HepG2 (cell line): ENCODE data around the gene PSMC3IP. TPM values are rescaled to one million over a fixed set of nuclear protein-coding genes. Genes with fewer than 3 reads are reported as not detected.
A peak's percentile ranks its signal among the peaks of the same experiment; 100 is the strongest.

ENCODE experiments used
- ATF5 ChIP-seq: sonication (generic); formaldehyde crosslinking; IDR thresholded peaks from 2 replicates; pipeline ENCODE4 v1.4.0; 2020; ENCODE audit warnings: mild to moderate bottlenecking, low read depth, missing genetic modification reagents
- GATAD2A ChIP-seq: IDR thresholded peaks from 2 replicates; pipeline ENCODE4 v1.6.1; 2016
- HCFC1 ChIP-seq: fragments of 150-350 bp; IDR thresholded peaks from 2 replicates; pipeline ENCODE4 v1.6.1; 2014; ENCODE audit warnings: low read depth, low read length
- KLF13 ChIP-seq: sonication (generic); formaldehyde crosslinking; IDR thresholded peaks from 2 replicates; pipeline ENCODE4 v1.4.0; 2020; ENCODE audit warnings: mild to moderate bottlenecking, missing genetic modification reagents
- NR2F1 ChIP-seq, 2 experiments: fragments of 450-650 bp in 1 of 2; formaldehyde crosslinking in 1 of 2; IDR thresholded peaks; 2 replicates each; pipeline versions ENCODE4 v1.5.0 to v1.6.1; 2016 to 2020; ENCODE audit warnings: mild to moderate bottlenecking in 1 of 2, missing compliant biosample characterization in 1 of 2, missing genetic modification reagents in 1 of 2, moderate library complexity in 1 of 2
- POLR2A ChIP-seq, 2 experiments: IDR thresholded peaks; 2 replicates each; pipeline ENCODE4 v1.6.1; 2011; ENCODE audit warnings: low read depth in 2 of 2, low read length in 2 of 2, mild to moderate bottlenecking in 1 of 2, moderate library complexity in 1 of 2; ENCODE audit not compliant: insufficient read depth in 1 of 2
- RBM39 ChIP-seq: fragments of 200-400 bp; formaldehyde crosslinking; IDR thresholded peaks from one replicate; pipeline ENCODE4 v1.6.1; 2018; ENCODE audit warnings: antibody characterized with exemption, mild to moderate bottlenecking, low read depth, low read length; ENCODE audit not compliant: poor library complexity, severe bottlenecking
- THRA ChIP-seq: sonication (generic); formaldehyde crosslinking; IDR thresholded peaks from 2 replicates; pipeline ENCODE4 v1.4.0; 2020; ENCODE audit warnings: missing genetic modification reagents, borderline replicate concordance
- ZBTB2 ChIP-seq: sonication (generic); formaldehyde crosslinking; IDR thresholded peaks from 2 replicates; pipeline ENCODE4 v1.8.0; 2022; ENCODE audit warnings: low read depth, missing genetic modification reagents
- ZBTB38 ChIP-seq: sonication (generic); formaldehyde crosslinking; IDR thresholded peaks from 2 replicates; pipeline ENCODE4 v1.5.1; 2020; ENCODE audit warnings: mild to moderate bottlenecking, missing genetic modification reagents
- ZNF12 ChIP-seq: sonication (generic); formaldehyde crosslinking; IDR thresholded peaks from 2 replicates; pipeline ENCODE4 v1.5.0; 2020; ENCODE audit warnings: missing genetic modification reagents
- ZNF124 ChIP-seq: sonication (generic); formaldehyde crosslinking; IDR thresholded peaks from 2 replicates; pipeline ENCODE4 v1.4.0; 2020; ENCODE audit warnings: missing genetic modification reagents
- ZNF20 ChIP-seq: sonication (generic); formaldehyde crosslinking; IDR thresholded peaks from 2 replicates; pipeline ENCODE4 v1.4.0; 2020; ENCODE audit warnings: mild to moderate bottlenecking, moderate library complexity, missing genetic modification reagents
- ZNF235 ChIP-seq: sonication (generic); formaldehyde crosslinking; IDR thresholded peaks from 2 replicates; pipeline ENCODE4 v1.8.1; 2023; ENCODE audit warnings: mild to moderate bottlenecking, missing genetic modification reagents, borderline replicate concordance
- ZNF350 ChIP-seq: sonication (generic); formaldehyde crosslinking; IDR thresholded peaks from 2 replicates; pipeline ENCODE4 v1.4.0; 2020; ENCODE audit warnings: mild to moderate bottlenecking, low read depth, missing genetic modification reagents, borderline replicate concordance
- ZNF639 ChIP-seq: conservative IDR thresholded peaks from 2 replicates; pipeline ENCODE4 v1.6.1; 2018; ENCODE audit warnings: missing genetic modification reagents
- ZNF646 ChIP-seq: sonication (generic); formaldehyde crosslinking; IDR thresholded peaks from 2 replicates; pipeline ENCODE4 v1.9.0; 2021; ENCODE audit warnings: mild to moderate bottlenecking, missing genetic modification reagents
- ZNF773 ChIP-seq: sonication (generic); formaldehyde crosslinking; IDR thresholded peaks from 2 replicates; pipeline ENCODE4 v1.4.0; 2020; ENCODE audit warnings: missing genetic modification reagents, borderline replicate concordance
- polyA plus RNA-seq, 8 experiments: library from polyadenylated mRNA; depleted of rRNA in 3 of 8; stranded (reverse) in 7 of 8; unstranded in 1 of 8; fragments of >200 nt; fragmentation: Illumina TruSeq in 4 of 8; extraction: Trizol in 4 of 8; gene quantifications; 2 replicates each; pipeline versions ENCODE4 v1.2.1 to v1.2.3, GENCODE V29; 2011 to 2016; ENCODE audit warnings: low read depth in 4 of 8, missing spikeins in 1 of 8, mixed read lengths in 1 of 8; ENCODE audit not compliant: insufficient read depth in 1 of 8
- total RNA-seq, 5 experiments: library from RNA; depleted of rRNA; stranded (reverse); fragments of >200 nt; fragmentation: Illumina TruSeq; extraction: Trizol; gene quantifications; 2 replicates each; pipeline ENCODE4 v1.2.3, GENCODE V29; 2016; ENCODE audit warnings: low read depth in 1 of 5

PSMC3IP gene
- total and polyA plus RNA-seq, 2 of the 13 experiments (the other 11 are each of a cell fraction or from before 2014, with no cell fraction given) = 6.5 to 22.4 TPM

GRCh38 chr17:42536372-42537155, 41.0 kb downstream of the PSMC3IP start (continued):
- TF ChIP-seq ZBTB2 (CRISPR knock-in tag) = peak; percentile 81
- TF ChIP-seq ZNF124 (CRISPR knock-in tag) = peak; percentile 81
- peak in 1 of 2 experiments; percentile 24; a peak in 1 of 4 replicates for TF ChIP-seq NR2F1 (CRISPR knock-in tag; IDR thresholded peaks at IDR 0.05)
- no peak for TF ChIP-seq HCFC1
- no peak; the same call in 1 of the 2 replicates for TF ChIP-seq ATF5
- no peak for TF ChIP-seq ZNF235 (CRISPR knock-in tag)
- peak; percentile 82; the same call in 1 of the 2 replicates for TF ChIP-seq ZNF350 (CRISPR knock-in tag)
- no peak for TF ChIP-seq RBM39
- TF ChIP-seq ZNF20 (CRISPR knock-in tag) = no peak
- peak; percentile 37 to 47; a peak in 2 of 4 replicates for TF ChIP-seq POLR2A (IDR thresholded peaks at IDR 0.05; ENCODE audit: insufficient read depth in 1 of 2, low read depth in 2 of 2, low read length in 2 of 2)
- TF ChIP-seq THRA (CRISPR knock-in tag) = peak; percentile 72
- no peak for TF ChIP-seq ZNF12 (CRISPR knock-in tag)
- TF ChIP-seq KLF13 (CRISPR knock-in tag) = no peak; the same call in 1 of the 2 replicates
- no peak for TF ChIP-seq ZNF773 (CRISPR knock-in tag)
- peak; percentile 76 for TF ChIP-seq ZBTB38 (CRISPR knock-in tag)
- peak; percentile 80 for TF ChIP-seq GATAD2A (CRISPR knock-in tag)
- peak; percentile 82 for TF ChIP-seq ZNF639
- TF ChIP-seq ZNF646 (CRISPR knock-in tag) = peak; percentile 47; the same call in 1 of the 2 replicates
